Tibial artery (tissue), 4 donors: ENCODE data around the gene TERB1.
A peak's percentile ranks its signal among the peaks of the same experiment; 100 is the strongest.

ENCODE experiments used
- DNase-seq, 2 donors: peaks; one replicate each; pipeline ENCODE4 v3.0.0-alpha.2; 2019
- H3K27ac ChIP-seq, 2 donors: fragments of 200-600 bp; sonication (generic) in 1 of 2; 1 replicate in 1 of 2; 2 replicates in 1 of 2; pipeline ENCODE4 v1.5.1; 2018 to 2019; ENCODE audit warnings: mild to moderate bottlenecking in 1 of 2
- H3K27me3 ChIP-seq, 2 donors: fragments of 200-600 bp; sonication (generic) in 1 of 2; one replicate each; pipeline versions ENCODE4 v1.5.1 to v1.6.0; 2016 to 2019
- H3K36me3 ChIP-seq, 3 donors: fragments of 200-600 bp; sonication (generic) in 2 of 3; one replicate each; pipeline ENCODE4 v1.5.1; 2016 to 2019; ENCODE audit warnings: mild to moderate bottlenecking in 2 of 3
- H3K4me1 ChIP-seq, 4 donors: fragments of 200-600 bp; sonication (generic) in 2 of 4; 1 replicate in 3 of 4; 2 replicates in 1 of 4; pipeline ENCODE4 v1.5.1; 2016 to 2019
- H3K4me3 ChIP-seq, 2 donors: fragments of 200-600 bp; sonication (generic) in 1 of 2; 1 replicate in 1 of 2; 2 replicates in 1 of 2; pipeline ENCODE4 v1.5.1; 2018 to 2019; ENCODE audit warnings: mild to moderate bottlenecking in 2 of 2
- H3K9me3 ChIP-seq, 3 donors: fragments of 200-600 bp; sonication (generic) in 1 of 3; one replicate each; pipeline ENCODE4 v1.5.1; 2016 to 2019
- intact Hi-C: fragments of 100-400 bp; cut with DNase I; formaldehyde crosslinking; loops from one replicate; pipeline ENCODE4 v1.15.0; 2023; ENCODE audit warnings: low total_unique reads
- TF ChIP-seq, protein P1 (sequence below), 2 experiments: fragments of 200-600 bp in 1 of 2; fragments of 450-650 bp in 1 of 2; IDR thresholded peaks; one replicate each; pipeline ENCODE4 v1.5.1; 2017 to 2019; ENCODE audit warnings: antibody characterized with exemption in 2 of 2, mild to moderate bottlenecking in 1 of 2, moderate library complexity in 1 of 2

The TERB1 gene

DNA sequence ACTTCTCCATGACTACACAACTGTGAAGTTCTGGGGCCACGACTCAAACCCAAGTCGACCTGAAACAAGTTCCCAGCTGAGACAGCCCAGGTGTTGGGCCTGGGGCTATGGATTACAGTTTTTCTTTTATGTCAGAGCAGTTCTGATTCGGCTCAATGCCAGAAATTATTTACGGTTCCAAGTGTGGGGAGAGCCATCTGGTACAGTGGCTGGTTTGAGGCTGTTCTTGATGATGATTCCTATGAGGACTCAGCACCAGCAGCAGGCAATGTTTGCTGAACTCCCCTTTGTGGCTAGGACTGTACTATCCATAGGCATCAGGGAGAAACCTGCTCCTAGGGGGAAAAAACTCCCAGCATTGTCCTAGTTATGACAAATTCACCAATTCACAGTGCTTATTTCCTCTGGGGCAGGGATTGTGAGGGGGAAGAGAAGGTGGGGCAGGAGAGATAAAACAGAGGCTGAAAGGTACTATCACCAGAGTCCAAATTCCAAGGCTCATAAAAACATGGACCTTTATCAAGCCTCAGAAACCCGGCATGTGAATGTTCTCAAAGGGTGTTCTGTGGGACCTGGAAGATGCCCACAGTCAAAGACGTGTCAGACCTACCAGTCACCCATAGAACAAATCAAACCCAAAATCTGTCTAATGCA, 86.6 kb downstream of the TERB1 start:
- H3K27ac ChIP-seq: no peak overlapping the region
- TF ChIP-seq, protein P1, sequence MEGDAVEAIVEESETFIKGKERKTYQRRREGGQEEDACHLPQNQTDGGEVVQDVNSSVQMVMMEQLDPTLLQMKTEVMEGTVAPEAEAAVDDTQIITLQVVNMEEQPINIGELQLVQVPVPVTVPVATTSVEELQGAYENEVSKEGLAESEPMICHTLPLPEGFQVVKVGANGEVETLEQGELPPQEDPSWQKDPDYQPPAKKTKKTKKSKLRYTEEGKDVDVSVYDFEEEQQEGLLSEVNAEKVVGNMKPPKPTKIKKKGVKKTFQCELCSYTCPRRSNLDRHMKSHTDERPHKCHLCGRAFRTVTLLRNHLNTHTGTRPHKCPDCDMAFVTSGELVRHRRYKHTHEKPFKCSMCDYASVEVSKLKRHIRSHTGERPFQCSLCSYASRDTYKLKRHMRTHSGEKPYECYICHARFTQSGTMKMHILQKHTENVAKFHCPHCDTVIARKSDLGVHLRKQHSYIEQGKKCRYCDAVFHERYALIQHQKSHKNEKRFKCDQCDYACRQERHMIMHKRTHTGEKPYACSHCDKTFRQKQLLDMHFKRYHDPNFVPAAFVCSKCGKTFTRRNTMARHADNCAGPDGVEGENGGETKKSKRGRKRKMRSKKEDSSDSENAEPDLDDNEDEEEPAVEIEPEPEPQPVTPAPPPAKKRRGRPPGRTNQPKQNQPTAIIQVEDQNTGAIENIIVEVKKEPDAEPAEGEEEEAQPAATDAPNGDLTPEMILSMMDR (IDR thresholded peaks at IDR 0.05): no peak
- intact Hi-C loops: no loop called here
- no peak overlapping the region for H3K4me3 ChIP-seq
- no peaks in the 10 kb centered on the region for H3K27me3 ChIP-seq
- peaks cover 0 to 5% (median 0%) of the 10 kb centered on the region in 3 donors for H3K9me3 ChIP-seq
- peaks cover 0 to 15% (median 6%) of the 10 kb centered on the region in 4 donors for H3K4me1 ChIP-seq
- no peak for DNase-seq
- H3K36me3 ChIP-seq: peaks cover 9 to 23% (median 16%) of the 10 kb centered on the region in 3 donors

DNA sequence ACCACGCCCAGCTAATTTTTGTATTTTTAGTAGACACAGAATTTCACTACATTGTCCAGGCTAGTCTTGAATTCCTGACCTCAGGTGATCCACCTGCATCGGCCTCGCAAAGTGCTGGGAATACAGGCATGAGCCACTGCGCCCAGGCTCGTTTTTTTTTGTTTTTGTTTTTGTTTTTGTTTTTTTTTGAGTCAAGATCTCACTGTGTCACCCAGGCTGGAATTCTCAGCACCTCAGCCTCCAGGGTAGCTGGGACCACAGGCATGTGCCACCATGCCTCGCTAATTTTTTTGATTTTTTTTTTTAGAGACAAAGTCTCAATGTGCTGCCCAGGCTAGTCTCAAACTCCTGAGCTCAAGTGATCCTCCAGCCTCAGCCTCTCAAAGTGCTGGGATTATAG, 87.3 kb downstream of the TERB1 start:
- no peaks in the 10 kb centered on the region for H3K27me3 ChIP-seq
- peaks cover 0 to 5% (median 0%) of the 10 kb centered on the region in 3 donors for H3K9me3 ChIP-seq
- TF ChIP-seq, protein P1 (IDR thresholded peaks at IDR 0.05): no peak
- H3K4me3 ChIP-seq: no peak overlapping the region
- H3K4me1 ChIP-seq: peaks cover 0 to 15% (median 6%) of the 10 kb centered on the region in 4 donors
- DNase-seq: no peak
- no peak overlapping the region for H3K27ac ChIP-seq
- intact Hi-C loops: no loop called here
- H3K36me3 ChIP-seq: peaks cover 9 to 16% (median 16%) of the 10 kb centered on the region in 3 donors

DNA sequence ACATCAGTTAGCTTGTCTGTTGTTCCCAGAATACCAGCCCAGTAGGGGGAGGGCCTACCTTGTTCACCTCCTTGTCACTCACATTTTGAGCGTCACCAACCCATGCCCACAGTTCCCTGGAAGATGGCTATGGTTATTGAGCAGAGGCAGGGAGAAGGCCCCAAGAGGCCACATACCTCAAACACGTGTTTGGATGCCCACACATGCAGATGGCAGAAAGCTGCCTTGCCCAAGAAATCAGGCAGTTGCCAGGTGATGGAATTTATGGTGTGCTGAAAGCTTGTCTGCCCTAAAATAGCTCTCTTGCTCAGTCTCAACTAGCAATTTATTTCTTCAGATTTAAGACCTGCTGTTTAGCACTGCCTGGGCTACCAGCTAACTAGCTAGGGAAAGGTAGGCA, 88.3 kb downstream of the TERB1 start:
- H3K27ac ChIP-seq: peak overlapping the region; percentile 32 to 43
- no peaks in the 10 kb centered on the region for H3K27me3 ChIP-seq
- H3K9me3 ChIP-seq: peaks cover 0 to 5% (median 0%) of the 10 kb centered on the region in 3 donors
- no peak overlapping the region for H3K4me3 ChIP-seq
- TF ChIP-seq, protein P1 (IDR thresholded peaks at IDR 0.05): no peak
- peaks cover under 1 to 9% (median 6%) of the 10 kb centered on the region in 3 donors for H3K36me3 ChIP-seq
- H3K4me1 ChIP-seq: peaks cover 0 to 15% (median 6%) of the 10 kb centered on the region in 4 donors
- intact Hi-C loops: no loop called here
- DNase-seq: no peak

DNA sequence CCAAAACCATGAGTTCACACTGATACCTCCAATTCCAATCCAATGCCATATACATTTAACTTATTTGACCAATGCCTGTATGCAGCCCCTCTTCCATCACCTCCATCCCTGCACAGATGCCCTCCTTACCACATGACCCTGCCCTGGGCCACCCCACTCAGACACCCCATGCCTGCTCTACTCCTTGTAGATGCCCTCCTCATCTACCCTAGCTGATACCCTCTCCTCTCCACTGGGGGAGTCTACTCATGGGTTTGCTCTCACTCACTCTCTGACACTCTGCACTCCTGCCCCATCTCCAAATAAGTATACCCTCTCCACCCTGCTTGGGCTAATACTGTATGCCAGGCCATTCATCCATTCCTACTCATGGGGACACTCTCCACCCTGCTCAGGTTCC, 88.9 kb downstream of the TERB1 start:
- Histone ChIP-seq H3K27ac (peak overlapping the region in 1 of 2 donors; percentile 32), H3K4me1 (peaks cover 0 to 19% (median 6%) of the 10 kb centered on the region in 4 donors), H3K4me3 (no peak overlapping the region), H3K36me3 (peaks cover 0 to 3% (median under 1%) of the 10 kb centered on the region in 3 donors), H3K27me3 (no peaks in the 10 kb centered on the region), H3K9me3 (peaks cover 0 to 5% (median 0%) of the 10 kb centered on the region in 3 donors)
- no peak for DNase-seq
- intact Hi-C loops: no loop called here
- TF ChIP-seq, protein P1 (IDR thresholded peaks at IDR 0.05): no peak

DNA sequence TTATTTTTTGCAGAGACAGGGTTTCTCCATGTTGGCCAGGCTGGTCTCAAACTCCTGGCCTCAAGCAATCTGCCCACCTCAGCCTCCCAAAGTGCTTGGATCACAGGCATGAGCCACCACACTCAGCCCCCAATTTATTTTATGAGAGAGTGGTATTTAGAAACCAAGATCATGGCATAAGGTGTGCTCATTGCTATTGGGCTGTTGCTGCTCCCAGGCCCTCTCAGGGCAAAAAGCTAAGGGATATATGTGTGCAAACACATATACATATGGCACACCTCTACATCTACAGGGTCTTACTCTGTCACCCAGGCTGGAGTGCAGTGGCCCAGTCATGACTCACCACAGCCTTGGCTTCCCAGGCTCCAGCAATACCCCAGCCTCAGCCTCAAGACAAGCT, 89.8 kb downstream of the TERB1 start:
- DNase-seq: no peak
- H3K27me3 ChIP-seq: no peaks in the 10 kb centered on the region
- intact Hi-C loops: no loop called here
- H3K36me3 ChIP-seq: no peaks in the 10 kb centered on the region
- no peak overlapping the region for H3K27ac ChIP-seq
- H3K9me3 ChIP-seq: peaks cover 0 to 5% (median 0%) of the 10 kb centered on the region in 3 donors
- peaks cover 0 to 27% (median 10%) of the 10 kb centered on the region in 4 donors for H3K4me1 ChIP-seq
- no peak overlapping the region for H3K4me3 ChIP-seq
- TF ChIP-seq, protein P1 (IDR thresholded peaks at IDR 0.05): no peak
